ENCODE measurements around the gene RBBP4. TPM values are rescaled to one million over a fixed set of nuclear protein-coding genes. Genes with fewer than 3 reads are reported as not detected.

Gene RBBP4
- total RNA-seq, 1 experiment from 2014 or later = 513 TPM

GRCh38 chr1:32713081-32713480 lies 62.1 kb downstream of the RBBP4 start:
- H3K27me3 ChIP-seq (replicated peaks; ENCODE audit: insufficient read depth, low read depth, low read length, poor library complexity) = no peaks in the 10 kb centered on the region
- TF ChIP-seq CTCF (conservative IDR thresholded peaks at IDR 0.05; ENCODE audit: low read depth, low read length) = no peak
- TF ChIP-seq EZH2 (IDR thresholded peaks at IDR 0.05; ENCODE audit: borderline replicate concordance, low read depth, low read length, poor library complexity, severe bottlenecking) = no peak
- ChIA-PET POLR2A (ENCODE audit: low non-redundant PET) (interaction anchor here (0.6 to 1.0 kb wide), 2 partner anchors 10 to 25 kb away, joined by 3 to 5 read pairs; no protein-coding TSS in a partner anchor), CTCF (interaction anchor here (0.6 to 1.4 kb wide), 3 partner anchors 111 to 193 kb away, joined by 4 to 6 read pairs (median 5); no protein-coding TSS in a partner anchor)
- H3K9me3 ChIP-seq (ENCODE audit: low read depth, low read length, poor library complexity, severe bottlenecking) = no peaks in the 10 kb centered on the region
- H3K4me3 ChIP-seq (ENCODE audit: low read depth, low read length, poor library complexity, severe bottlenecking) = no peak overlapping the region
- DNase-seq (ENCODE audit: low spot score) = no peak
- peaks cover 6% of the 10 kb centered on the region for H3K4me1 ChIP-seq (ENCODE audit: insufficient read depth, low read length, poor library complexity, severe bottlenecking)
- intact Hi-C loops (cut with micrococcal nuclease; ENCODE audit: unreplicated experiment) = loop anchor here (5.0 kb wide), 1 partner anchor 159 kb away; the partner anchor contains the start of gene FNDC5
- H3K27ac ChIP-seq (ENCODE audit: low read depth, low read length, poor library complexity, severe bottlenecking) = no peak overlapping the region
- no TSS peak for BruUV-seq (replicated peaks)
- no peaks in the 10 kb centered on the region for H3K36me3 ChIP-seq (ENCODE audit: insufficient read depth, low read length, poor library complexity, severe bottlenecking)

- no peaks in the 10 kb centered on the region for H3K36me3 ChIP-seq (ENCODE audit: insufficient read depth, low read length, poor library complexity, severe bottlenecking)
- H3K27ac ChIP-seq (ENCODE audit: low read depth, low read length, poor library complexity, severe bottlenecking) = no peak overlapping the region
- intact Hi-C loops (cut with micrococcal nuclease; ENCODE audit: unreplicated experiment) = loop anchor here (5.0 kb wide), 1 partner anchor 158 kb away; the partner anchor contains the start of gene FNDC5
- no peaks in the 10 kb centered on the region for H3K27me3 ChIP-seq (replicated peaks; ENCODE audit: insufficient read depth, low read depth, low read length, poor library complexity)
- CTCF ChIA-PET = interaction anchor here (0.6 kb wide), 1 partner anchor 48 kb away, joined by 3 read pairs; no protein-coding TSS in a partner anchor
- no peak overlapping the region for H3K4me3 ChIP-seq (ENCODE audit: low read depth, low read length, poor library complexity, severe bottlenecking)
- POLR2A ChIA-PET (ENCODE audit: low non-redundant PET) = no interaction called here
- H3K4me1 ChIP-seq (ENCODE audit: insufficient read depth, low read length, poor library complexity, severe bottlenecking) = peaks cover 6% of the 10 kb centered on the region
- no peak for TF ChIP-seq CTCF (conservative IDR thresholded peaks at IDR 0.05; ENCODE audit: low read depth, low read length)
- no peak for TF ChIP-seq EZH2 (IDR thresholded peaks at IDR 0.05; ENCODE audit: borderline replicate concordance, low read depth, low read length, poor library complexity, severe bottlenecking)
- BruUV-seq (replicated peaks) = no TSS peak
- no peak for DNase-seq (ENCODE audit: low spot score)
- no peaks in the 10 kb centered on the region for H3K9me3 ChIP-seq (ENCODE audit: low read depth, low read length, poor library complexity, severe bottlenecking)
Observed at GRCh38 chr1:32714277-32714676, 63.3 kb downstream of the RBBP4 start.

- Histone ChIP-seq H3K9me3 (ENCODE audit: low read depth, low read length, poor library complexity, severe bottlenecking) (no peaks in the 10 kb centered on the region), H3K27ac (ENCODE audit: low read depth, low read length, poor library complexity, severe bottlenecking) (no peak overlapping the region), H3K4me3 (ENCODE audit: low read depth, low read length, poor library complexity, severe bottlenecking) (no peak overlapping the region), H3K27me3 (replicated peaks; ENCODE audit: insufficient read depth, low read depth, low read length, poor library complexity) (no peaks in the 10 kb centered on the region), H3K36me3 (ENCODE audit: insufficient read depth, low read length, poor library complexity, severe bottlenecking) (no peaks in the 10 kb centered on the region), H3K4me1 (ENCODE audit: insufficient read depth, low read length, poor library complexity, severe bottlenecking) (peaks cover 6% of the 10 kb centered on the region)
- no peak for DNase-seq (ENCODE audit: low spot score)
- ChIA-PET POLR2A (ENCODE audit: low non-redundant PET) (no interaction called here), CTCF (no interaction called here)
- BruUV-seq (replicated peaks) = no TSS peak
- intact Hi-C loops (cut with micrococcal nuclease; ENCODE audit: unreplicated experiment) = no loop called here
- TF ChIP-seq EZH2 (IDR thresholded peaks at IDR 0.05; ENCODE audit: borderline replicate concordance, low read depth, low read length, poor library complexity, severe bottlenecking) (no peak), CTCF (conservative IDR thresholded peaks at IDR 0.05; ENCODE audit: low read depth, low read length) (no peak)
Observed at GRCh38 chr1:32715901-32716311, 64.9 kb downstream of the RBBP4 start.
